MM.1S (cell line): ENCODE results near the gene SLBP.

Experiments used
- DNase-seq: peaks from one replicate; pipeline ENCODE4 v3.0.0-alpha.2; 2015
- H2AFZ ChIP-seq: fragments of 300-600 bp; sonication (generic); 2 replicates; pipeline ENCODE4 v1.6.0; 2016; ENCODE audit warnings: antibody characterized with exemption, low read length
- H3F3A ChIP-seq: fragments of 300-600 bp; sonication (generic); 2 replicates; pipeline ENCODE4 v1.6.1; 2016; ENCODE audit warnings: mild to moderate bottlenecking, antibody characterized with exemption, low read length, moderate library complexity, mixed read lengths; ENCODE audit not compliant: insufficient read depth
- H3K27ac ChIP-seq: fragments of 300-600 bp; sonication (generic); 2 replicates; pipeline ENCODE4 v1.5.1; 2016; ENCODE audit warnings: mild to moderate bottlenecking, low read length
- H3K27me3 ChIP-seq: fragments of 300-600 bp; sonication (generic); replicated peaks from 2 replicates; pipeline ENCODE4 v1.6.0; 2016; ENCODE audit warnings: low read length; ENCODE audit not compliant: insufficient read depth
- H3K36me3 ChIP-seq: fragments of 300-600 bp; sonication (generic); replicated peaks from 2 replicates; pipeline ENCODE4 v1.6.1; 2016; ENCODE audit warnings: mild to moderate bottlenecking, low read length, mixed read lengths; ENCODE audit not compliant: insufficient read depth
- H3K4me1 ChIP-seq: fragments of 300-600 bp; sonication (generic); 2 replicates; pipeline ENCODE4 v1.6.1; 2016; ENCODE audit warnings: low read length, mixed read lengths
- H3K4me2 ChIP-seq: fragments of 300-600 bp; sonication (generic); 2 replicates; pipeline ENCODE4 v1.6.0; 2016; ENCODE audit warnings: low read depth, low read length
- H3K4me3 ChIP-seq: fragments of 300-600 bp; sonication (generic); 2 replicates; pipeline ENCODE4 v1.5.1; 2016; ENCODE audit warnings: low read length, mixed read lengths
- H3K79me2 ChIP-seq: fragments of 300-600 bp; sonication (generic); 2 replicates; pipeline ENCODE4 v1.6.1; 2016; ENCODE audit warnings: mixed run types, low read length, mixed read lengths
- H3K9ac ChIP-seq: fragments of 300-600 bp; sonication (generic); 2 replicates; pipeline ENCODE4 v1.6.1; 2016; ENCODE audit warnings: low read length, mixed read lengths
- H3K9me2 ChIP-seq: fragments of 300-600 bp; sonication (generic); replicated peaks from 2 replicates; pipeline ENCODE4 v1.6.1; 2016; ENCODE audit warnings: mild to moderate bottlenecking, low read length, mixed read lengths; ENCODE audit not compliant: insufficient read depth
- H3K9me3 ChIP-seq: fragments of 300-600 bp; sonication (generic); replicated peaks from 2 replicates; pipeline ENCODE4 v1.6.1; 2016; ENCODE audit warnings: mild to moderate bottlenecking, low read length, mixed read lengths; ENCODE audit not compliant: insufficient read depth
- H4K20me1 ChIP-seq: fragments of 300-600 bp; sonication (generic); 2 replicates; pipeline ENCODE4 v1.6.1; 2016; ENCODE audit warnings: mild to moderate bottlenecking, low read length, moderate library complexity, mixed read lengths; ENCODE audit not compliant: insufficient read depth
- CTCF ChIP-seq: fragments of 300-600 bp; sonication (generic); IDR thresholded peaks from 2 replicates; pipeline ENCODE4 v1.5.1; 2016; ENCODE audit warnings: antibody characterized with exemption, low read length, mixed read lengths
- EZH2 ChIP-seq: fragments of 300-600 bp; sonication (generic); optimal IDR thresholded peaks from 2 replicates; pipeline ENCODE3; 2017; ENCODE audit warnings: low read depth, mild to moderate bottlenecking, antibody characterized with exemption, low read length, mixed read lengths
- EZH2phosphoT487 ChIP-seq: fragments of 300-600 bp; sonication (generic); IDR thresholded peaks from 2 replicates; pipeline ENCODE4 v1.6.1; 2018; ENCODE audit warnings: antibody characterized with exemption, low read length

The SLBP gene

GRCh38 chr4:1723131-1723801 is 11.1 kb upstream of the SLBP start:
- DNase-seq = no peak

GRCh38 chr4:1722551-1723118 is 10.5 kb upstream of the SLBP start:
- H3K36me3 ChIP-seq = peaks cover 13% of the 10 kb centered on the region
- H3K27ac ChIP-seq = no peak overlapping the region
- DNase-seq = no peak

More at GRCh38 chr4:1723131-1723801, 11.1 kb upstream of the SLBP start:
- H3K27me3 ChIP-seq = no peaks in the 10 kb centered on the region
- TF ChIP-seq EZH2 = no peak
- TF ChIP-seq EZH2phosphoT487 = no peak
- TF ChIP-seq CTCF = no peak
- peaks cover 14% of the 10 kb centered on the region for H3F3A ChIP-seq
- H3K36me3 ChIP-seq = peaks cover 18% of the 10 kb centered on the region
- peaks cover 14% of the 10 kb centered on the region for H3K4me1 ChIP-seq
- H3K4me3 ChIP-seq = peak overlapping the region; percentile 94
- H3K4me2 ChIP-seq = peak overlapping the region; percentile 70; the same call in 1 of the 2 replicates
- no peaks in the 10 kb centered on the region for H3K9me2 ChIP-seq
- peaks cover 89% of the 10 kb centered on the region for H3K79me2 ChIP-seq
- no peak overlapping the region for H3K27ac ChIP-seq
- H3K9ac ChIP-seq = peak overlapping the region; percentile 84; the same call in 1 of the 2 replicates
- no peaks in the 10 kb centered on the region for H3K9me3 ChIP-seq
- H4K20me1 ChIP-seq = 0 out of 2 replicates have a peak, but pooled peaks cover 7% of the 10 kb centered on the region
- no peak overlapping the region for H2AFZ ChIP-seq

More at GRCh38 chr4:1722551-1723118, 10.5 kb upstream of the SLBP start:
- H3K9ac ChIP-seq = peak overlapping the region; percentile 84
- H3K79me2 ChIP-seq = peaks cover 89% of the 10 kb centered on the region
- no peaks in the 10 kb centered on the region for H3K9me2 ChIP-seq
- H3F3A ChIP-seq = peaks cover 14% of the 10 kb centered on the region
- H3K4me3 ChIP-seq = peak overlapping the region; percentile 94
- H2AFZ ChIP-seq = no peak overlapping the region
- no peak for TF ChIP-seq EZH2phosphoT487
- TF ChIP-seq EZH2 = no peak
- no peak for TF ChIP-seq CTCF
- H4K20me1 ChIP-seq = 0 out of 2 replicates have a peak, but pooled peaks cover 7% of the 10 kb centered on the region
- H3K4me1 ChIP-seq = peaks cover 14% of the 10 kb centered on the region
- H3K27me3 ChIP-seq = no peaks in the 10 kb centered on the region
- peak overlapping the region; percentile 70 for H3K4me2 ChIP-seq
- H3K9me3 ChIP-seq = no peaks in the 10 kb centered on the region
